ENCODE results near the gene PHF5A.

- no peak for TF ChIP-seq CTCF (IDR thresholded peaks at IDR 0.05; ENCODE audit: extremely low read depth in 1 of 2, insufficient read depth in 1 of 2, low read depth in 1 of 2, low read length in 2 of 2)
- TF ChIP-seq MAX (IDR thresholded peaks at IDR 0.05; ENCODE audit: insufficient read depth, insufficient read length) = no peak
Observed at GRCh38 chr22:41488076-41488475, 19.6 kb upstream of the PHF5A start.

All from endothelial cell of umbilical vein (primary cell).